K562 (cell line): ENCODE results near the gene PIKFYVE. TPM values are rescaled to one million over a fixed set of nuclear protein-coding genes. Genes with fewer than 3 reads are reported as not detected.

Experiments used
- ATF7 ChIP-seq: fragments of 450-650 bp; IDR thresholded peaks from 2 replicates; pipeline ENCODE4 v1.7.1; 2014; ENCODE audit warnings: mild to moderate bottlenecking, moderate library complexity
- CTBP1 ChIP-seq: fragments of 450-650 bp; IDR thresholded peaks from 2 replicates; pipeline ENCODE4 v1.6.1; 2016; ENCODE audit warnings: borderline replicate concordance
- FOSL1 ChIP-seq: fragments of 200-800 bp; sonication (Bioruptor generic); conservative IDR thresholded peaks from 2 replicates; pipeline ENCODE4 v1.6.1; 2016; ENCODE audit warnings: missing genetic modification characterization, missing compliant biosample characterization
- GATAD2B ChIP-seq: fragments of 450-650 bp; IDR thresholded peaks from 2 replicates; pipeline ENCODE4 v1.6.1; 2017; ENCODE audit warnings: mild to moderate bottlenecking, borderline replicate concordance
- HMG20A ChIP-seq: fragments of 450-650 bp; formaldehyde crosslinking; conservative IDR thresholded peaks from 2 replicates; pipeline ENCODE4 v1.4.0; 2020; ENCODE audit warnings: mild to moderate bottlenecking, mixed read lengths
- HMG20B ChIP-seq: fragments of 250-450 bp; sonication (Bioruptor Pico); IDR thresholded peaks from 2 replicates; pipeline ENCODE4 v1.5.0; 2021; ENCODE audit warnings: mild to moderate bottlenecking
- HMGN3 ChIP-seq: IDR thresholded peaks from 2 replicates; pipeline ENCODE4 v1.6.1; 2011; ENCODE audit warnings: borderline replicate concordance, low read depth, mild to moderate bottlenecking, mixed read lengths, low read length; ENCODE audit not compliant: insufficient read length; ENCODE audit errors: extremely low read depth
- JUND ChIP-seq, 2 experiments: IDR thresholded peaks; 2 replicates in 1 of 2; 3 replicates in 1 of 2; pipeline ENCODE4 v1.6.1; 2011; ENCODE audit warnings: borderline replicate concordance in 2 of 2, low read depth in 2 of 2, low read length in 2 of 2, improper control_type of control experiment in 1 of 2, missing biosample characterization in 1 of 2, missing genetic modification characterization in 1 of 2, missing genetic modification reagents in 1 of 2
- NFE2 ChIP-seq: IDR thresholded peaks from 2 replicates; pipeline ENCODE4 v1.6.1; 2014; ENCODE audit warnings: antibody characterized with exemption, low read depth
- TAF15 ChIP-seq: fragments of 200-400 bp; formaldehyde crosslinking; IDR thresholded peaks from 2 replicates; pipeline ENCODE4 v1.6.1; 2017; ENCODE audit warnings: mild to moderate bottlenecking, low read depth, low read length, moderate library complexity
- TAF9B ChIP-seq: fragments of 450-650 bp; IDR thresholded peaks from 2 replicates; pipeline ENCODE4 v1.6.1; 2018; ENCODE audit warnings: mild to moderate bottlenecking; ENCODE audit not compliant: partially characterized antibody
- YY1 ChIP-seq, 3 experiments: IDR thresholded peaks; 2 replicates each; pipeline ENCODE4 v1.6.1; 2011; ENCODE audit warnings: low read length in 2 of 3, mild to moderate bottlenecking in 2 of 3, moderate library complexity in 2 of 3, borderline replicate concordance in 1 of 3, control low read depth in 1 of 3, low read depth in 1 of 3; ENCODE audit not compliant: insufficient read depth in 3 of 3, insufficient replicate concordance in 2 of 3, control insufficient read depth in 1 of 3, insufficient read length in 1 of 3; ENCODE audit errors: extremely low read depth in 1 of 3
- ZBTB12 ChIP-seq: fragments of 250-450 bp; sonication (Bioruptor Pico); IDR thresholded peaks from 2 replicates; pipeline ENCODE4 v1.4.0; 2020
- ZC3H11A ChIP-seq: IDR thresholded peaks from 2 replicates; pipeline ENCODE4 v1.6.1; 2012; ENCODE audit warnings: low read depth, low read length, improper control_type of control experiment
- ZNF274 ChIP-seq: IDR thresholded peaks from 2 replicates; pipeline ENCODE4 v1.6.1; 2011; ENCODE audit warnings: low read depth, mild to moderate bottlenecking, low read length, moderate library complexity, borderline replicate concordance
- ZNF316 ChIP-seq: fragments of 450-650 bp; IDR thresholded peaks from 2 replicates; pipeline ENCODE4 v1.6.1; 2016
- ZNF551 ChIP-seq: fragments of 250-450 bp; sonication (Bioruptor Pico); IDR thresholded peaks from 2 replicates; pipeline ENCODE4 v1.5.0; 2021; ENCODE audit warnings: mild to moderate bottlenecking, moderate library complexity
- ZNF644 ChIP-seq: fragments of 200-800 bp; sonication (Bioruptor generic); IDR thresholded peaks from 2 replicates; pipeline ENCODE4 v1.6.1; 2016; ENCODE audit warnings: low read depth, missing genetic modification characterization, missing compliant biosample characterization
- ZSCAN29 ChIP-seq: fragments of 450-650 bp; IDR thresholded peaks from 2 replicates; pipeline ENCODE4 v1.6.1; 2017
- polyA plus RNA-seq, 8 experiments: library from polyadenylated mRNA; depleted of rRNA in 4 of 8; stranded (reverse) in 5 of 8; unstranded in 3 of 8; fragments of >200 nt; fragmentation: Nextera tagmentation in 2 of 8; fragmentation: Illumina TruSeq in 1 of 8; extraction: Ambion mirVana in 2 of 8; extraction: Trizol in 1 of 8; gene quantifications; 2 replicates each; pipeline versions ENCODE4 v1.2.1 to v1.2.3, GENCODE V29; 2011 to 2014; ENCODE audit warnings: inconsistent platforms in 1 of 8, missing spikeins in 1 of 8
- total RNA-seq, 7 experiments: library from RNA; depleted of rRNA in 6 of 7; stranded (reverse); fragments of >200 nt in 6 of 7; fragmentation: Illumina TruSeq in 2 of 7; extraction: Trizol in 2 of 7; gene quantifications; 2 replicates each; pipeline versions ENCODE4 v1.2.1 to v1.2.3, GENCODE V29; 2011 to 2021; ENCODE audit warnings: low replicate concordance in 1 of 7
- TF ChIP-seq, protein P1 (sequence below), 2 experiments: IDR thresholded peaks in 1 of 2; conservative IDR thresholded peaks in 1 of 2; 2 replicates each; pipeline ENCODE4 v1.6.1; 2016; ENCODE audit warnings: low read depth in 2 of 2, mild to moderate bottlenecking in 1 of 2, missing compliant biosample characterization in 1 of 2, missing genetic modification characterization in 1 of 2, moderate library complexity in 1 of 2
- TF ChIP-seq, protein P2 (sequence below): fragments of 250-450 bp; sonication (Bioruptor Pico); IDR thresholded peaks from 2 replicates; pipeline ENCODE4 v1.4.0; 2020; ENCODE audit warnings: mild to moderate bottlenecking
- TF ChIP-seq, protein P3 (sequence below): sonication (generic); IDR thresholded peaks from 2 replicates; pipeline ENCODE4 v1.6.1; 2016

PIKFYVE gene
- total and polyA plus RNA-seq, 9 of the 15 experiments (the other 6 are each of a cell fraction or from before 2014, with no cell fraction given) = 3.6 to 25.6 (median 16.7) TPM

GRCh38 chr2:208222351-208222750 lies 43.7 kb upstream of the PIKFYVE start (continued):
- TF ChIP-seq, protein P1, sequence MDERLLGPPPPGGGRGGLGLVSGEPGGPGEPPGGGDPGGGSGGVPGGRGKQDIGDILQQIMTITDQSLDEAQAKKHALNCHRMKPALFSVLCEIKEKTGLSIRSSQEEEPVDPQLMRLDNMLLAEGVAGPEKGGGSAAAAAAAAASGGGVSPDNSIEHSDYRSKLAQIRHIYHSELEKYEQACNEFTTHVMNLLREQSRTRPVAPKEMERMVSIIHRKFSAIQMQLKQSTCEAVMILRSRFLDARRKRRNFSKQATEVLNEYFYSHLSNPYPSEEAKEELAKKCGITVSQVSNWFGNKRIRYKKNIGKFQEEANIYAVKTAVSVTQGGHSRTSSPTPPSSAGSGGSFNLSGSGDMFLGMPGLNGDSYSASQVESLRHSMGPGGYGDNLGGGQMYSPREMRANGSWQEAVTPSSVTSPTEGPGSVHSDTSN (CRISPR knock-in tag; IDR thresholded peaks at IDR 0.05; ENCODE audit: low read depth) = no peak
- TF ChIP-seq, protein P1 (tag; conservative IDR thresholded peaks at IDR 0.05; ENCODE audit: low read depth) = no peak
- TF ChIP-seq HMGN3 = no peak
- TF ChIP-seq JUND (IDR thresholded peaks at IDR 0.05; ENCODE audit: borderline replicate concordance, low read depth, low read length) = peak; percentile 83; the same call in 1 of the 2 replicates
- peak; percentile 42; the same call in 1 of the 3 replicates for TF ChIP-seq JUND (tag; IDR thresholded peaks at IDR 0.05; ENCODE audit: borderline replicate concordance, low read depth, low read length)
- peak; percentile 23; the same call in 1 of the 2 replicates for TF ChIP-seq NFE2
- TF ChIP-seq, protein P2, sequence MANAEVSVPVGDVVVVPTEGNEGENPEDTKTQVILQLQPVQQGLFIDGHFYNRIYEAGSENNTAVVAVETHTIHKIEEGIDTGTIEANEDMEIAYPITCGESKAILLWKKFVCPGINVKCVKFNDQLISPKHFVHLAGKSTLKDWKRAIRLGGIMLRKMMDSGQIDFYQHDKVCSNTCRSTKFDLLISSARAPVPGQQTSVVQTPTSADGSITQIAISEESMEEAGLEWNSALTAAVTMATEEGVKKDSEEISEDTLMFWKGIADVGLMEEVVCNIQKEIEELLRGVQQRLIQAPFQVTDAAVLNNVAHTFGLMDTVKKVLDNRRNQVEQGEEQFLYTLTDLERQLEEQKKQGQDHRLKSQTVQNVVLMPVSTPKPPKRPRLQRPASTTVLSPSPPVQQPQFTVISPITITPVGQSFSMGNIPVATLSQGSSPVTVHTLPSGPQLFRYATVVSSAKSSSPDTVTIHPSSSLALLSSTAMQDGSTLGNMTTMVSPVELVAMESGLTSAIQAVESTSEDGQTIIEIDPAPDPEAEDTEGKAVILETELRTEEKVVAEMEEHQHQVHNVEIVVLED (CRISPR knock-in tag) = no peak
- TF ChIP-seq ZC3H11A = no peak
- TF ChIP-seq ZSCAN29 = no peak
- peak; percentile 13; the same call in 1 of the 2 replicates for TF ChIP-seq ZNF316
- TF ChIP-seq ATF7 = peak; percentile 66; the same call in 1 of the 2 replicates
- TF ChIP-seq ZBTB12 (CRISPR knock-in tag) = no peak
- no peak for TF ChIP-seq ZNF551 (CRISPR knock-in tag)
- peak; percentile 66; the same call in 1 of the 2 replicates for TF ChIP-seq FOSL1
- TF ChIP-seq ZNF644 (tag) = no peak
- TF ChIP-seq GATAD2B = no peak
- TF ChIP-seq TAF15 = no peak
- no peak for TF ChIP-seq ZNF274
- TF ChIP-seq HMG20A (CRISPR knock-in tag) = no peak
- no peak for TF ChIP-seq YY1 (IDR thresholded peaks at IDR 0.05; ENCODE audit: borderline replicate concordance in 1 of 3, control insufficient read depth in 1 of 3, extremely low read depth in 1 of 3, insufficient read depth in 3 of 3, insufficient read length in 1 of 3, insufficient replicate concordance in 2 of 3, low read depth in 1 of 3, low read length in 2 of 3)
- no peak for TF ChIP-seq HMG20B (CRISPR knock-in tag)
- TF ChIP-seq, protein P3, sequence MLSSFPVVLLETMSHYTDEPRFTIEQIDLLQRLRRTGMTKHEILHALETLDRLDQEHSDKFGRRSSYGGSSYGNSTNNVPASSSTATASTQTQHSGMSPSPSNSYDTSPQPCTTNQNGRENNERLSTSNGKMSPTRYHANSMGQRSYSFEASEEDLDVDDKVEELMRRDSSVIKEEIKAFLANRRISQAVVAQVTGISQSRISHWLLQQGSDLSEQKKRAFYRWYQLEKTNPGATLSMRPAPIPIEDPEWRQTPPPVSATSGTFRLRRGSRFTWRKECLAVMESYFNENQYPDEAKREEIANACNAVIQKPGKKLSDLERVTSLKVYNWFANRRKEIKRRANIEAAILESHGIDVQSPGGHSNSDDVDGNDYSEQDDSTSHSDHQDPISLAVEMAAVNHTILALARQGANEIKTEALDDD = no peak
- TF ChIP-seq CTBP1 = peak; percentile 26; the same call in 1 of the 2 replicates
- peak; percentile 7 for TF ChIP-seq TAF9B
